Stimulated activated naive CD4-positive, alpha-beta T cell (primary cell): Measurements from ENCODE around the gene RETREG3.
A peak's percentile ranks its signal among the peaks of the same experiment; 100 is the strongest.
"Not testable (repeated sequence)": the region's sequence is repeated elsewhere in the genome, so short reads cannot be mapped to it uniquely, and the experiment has no call there.

Experiments
- DNase-seq, 6 experiments: peaks; one replicate each; lab custom pipeline; 2025; lab: John Stamatoyannopoulos, UW

RETREG3 gene

GRCh38 chr17:42571435-42572225, 37.5 kb downstream of the RETREG3 start:
- no peak for DNase-seq

GRCh38 chr17:42568341-42569111, 40.6 kb downstream of the RETREG3 start:
- no peak for DNase-seq

DNA sequence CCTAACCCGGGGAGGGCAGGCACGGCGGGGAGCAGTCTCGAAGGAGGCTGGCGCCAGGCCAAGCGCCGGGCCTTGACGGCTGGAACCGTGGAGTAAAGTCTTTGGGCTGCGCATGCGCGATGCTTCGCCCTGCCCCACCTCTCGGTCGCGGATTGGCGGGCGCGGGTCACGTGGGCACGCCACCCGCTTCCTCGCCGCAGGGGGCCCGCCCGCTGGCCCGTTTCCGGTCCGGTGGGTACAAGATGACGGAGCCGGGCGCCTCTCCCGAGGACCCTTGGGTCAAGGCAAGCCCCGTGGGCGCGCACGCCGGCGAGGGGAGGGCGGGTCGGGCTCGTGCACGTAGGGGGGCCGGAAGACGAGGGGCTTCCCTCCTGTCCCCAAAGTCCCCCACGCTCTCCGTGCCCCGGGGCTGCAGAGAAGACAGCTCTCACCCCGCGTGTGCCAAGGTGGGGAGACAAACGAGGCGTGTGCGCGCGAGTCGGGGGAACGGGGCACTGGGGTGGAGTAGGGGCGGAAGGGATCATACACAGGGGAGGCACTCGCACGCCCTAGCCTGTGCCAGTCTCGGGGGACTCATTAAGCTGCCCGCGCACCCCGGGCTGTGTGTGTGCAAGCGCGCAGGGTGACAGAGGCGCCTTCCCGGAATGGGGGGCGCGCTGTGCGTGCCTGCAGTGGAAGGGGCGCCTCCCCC, 42.1 kb downstream of the RETREG3 start, which contains the start of gene MLX:
Gene MLX (plus strand): TSS at position 218 of the 691 bp plus-strand sequence. CDS start 25 bp downstream, at position 243.
- DNase-seq, result peak; percentile 80 to 92 (median 90)

- no peak for DNase-seq
These were observed 42.8 kb downstream of the RETREG3 start for GRCh38 chr17:42566215-42566882.

- DNase-seq, result no peak
These were observed 43.5 kb downstream of the RETREG3 start for GRCh38 chr17:42565523-42566214.

DNA sequence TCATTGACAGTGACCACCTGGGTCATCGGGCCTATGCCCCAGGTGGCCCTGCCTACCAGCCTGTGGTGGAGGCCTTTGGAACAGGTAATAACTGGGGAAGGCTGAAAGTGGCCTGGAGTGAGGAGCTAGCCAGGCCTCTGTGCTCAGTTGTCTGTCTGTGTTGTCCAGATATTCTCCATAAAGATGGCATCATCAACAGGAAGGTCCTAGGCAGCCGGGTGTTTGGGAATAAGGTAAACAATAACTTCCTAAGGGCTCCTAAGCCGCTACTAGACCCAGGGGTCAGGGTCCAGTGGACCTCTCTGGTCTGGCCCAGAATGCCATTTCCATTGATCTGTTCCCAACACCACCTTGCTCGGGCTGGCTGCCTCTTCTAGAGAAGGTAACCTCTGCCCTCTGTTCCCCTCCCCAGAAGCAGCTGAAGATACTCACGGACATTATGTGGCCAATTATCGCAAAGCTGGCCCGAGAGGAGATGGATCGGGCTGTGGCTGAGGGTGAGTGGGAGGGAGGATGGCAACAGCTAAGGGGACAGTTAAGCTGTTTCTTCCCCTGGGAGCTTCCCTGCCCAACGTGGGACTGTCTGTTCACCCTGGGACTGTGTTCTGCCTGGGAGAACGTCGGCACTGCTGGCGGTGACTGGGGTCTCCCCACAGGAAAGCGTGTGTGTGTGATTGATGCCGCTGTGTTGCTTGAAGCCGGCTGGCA, 44.2 kb downstream of the RETREG3 start:
- no peak for DNase-seq

GRCh38 chr17:42563950-42564349, 45.2 kb downstream of the RETREG3 start:
- DNase-seq, result no peak

DNA sequence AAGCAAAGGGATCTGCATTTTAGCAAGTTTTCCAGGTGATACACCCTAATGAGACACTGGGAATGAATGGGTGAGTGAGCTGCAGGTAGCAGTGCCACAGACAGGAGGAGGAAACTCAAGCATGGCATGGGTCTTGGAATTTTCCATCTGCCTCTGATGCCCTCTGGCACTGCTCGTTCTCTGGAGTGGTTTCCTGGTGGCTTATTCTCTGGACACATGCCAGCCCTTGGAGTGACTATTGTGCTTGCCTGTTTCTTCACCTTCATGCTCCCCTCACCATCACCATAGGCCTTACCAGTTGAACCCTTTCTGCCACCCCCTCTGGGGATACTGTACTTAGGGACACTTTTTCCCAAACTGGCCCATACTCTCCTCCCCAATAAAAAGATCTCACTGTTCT, 45.6 kb downstream of the RETREG3 start:
- peak in 1 of 6 experiments; percentile 8 for DNase-seq

DNA sequence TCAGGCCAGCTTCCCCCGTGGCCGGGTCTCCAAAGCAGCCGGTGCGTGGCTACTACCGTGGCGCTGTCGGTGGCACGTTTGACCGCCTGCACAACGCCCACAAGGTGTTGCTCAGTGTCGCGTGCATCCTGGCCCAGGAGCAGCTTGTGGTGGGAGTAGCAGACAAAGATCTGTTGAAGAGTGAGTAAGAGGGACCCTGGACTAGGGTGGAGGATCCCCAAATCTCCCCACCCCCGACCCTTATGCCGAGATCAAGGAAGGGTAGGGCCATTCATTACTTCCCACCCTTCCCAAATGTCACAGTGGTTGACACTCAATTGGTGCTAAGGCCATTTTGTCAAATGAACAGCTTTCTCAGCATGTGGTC, 46.0 kb downstream of the RETREG3 start:
- no peak for DNase-seq

DNA sequence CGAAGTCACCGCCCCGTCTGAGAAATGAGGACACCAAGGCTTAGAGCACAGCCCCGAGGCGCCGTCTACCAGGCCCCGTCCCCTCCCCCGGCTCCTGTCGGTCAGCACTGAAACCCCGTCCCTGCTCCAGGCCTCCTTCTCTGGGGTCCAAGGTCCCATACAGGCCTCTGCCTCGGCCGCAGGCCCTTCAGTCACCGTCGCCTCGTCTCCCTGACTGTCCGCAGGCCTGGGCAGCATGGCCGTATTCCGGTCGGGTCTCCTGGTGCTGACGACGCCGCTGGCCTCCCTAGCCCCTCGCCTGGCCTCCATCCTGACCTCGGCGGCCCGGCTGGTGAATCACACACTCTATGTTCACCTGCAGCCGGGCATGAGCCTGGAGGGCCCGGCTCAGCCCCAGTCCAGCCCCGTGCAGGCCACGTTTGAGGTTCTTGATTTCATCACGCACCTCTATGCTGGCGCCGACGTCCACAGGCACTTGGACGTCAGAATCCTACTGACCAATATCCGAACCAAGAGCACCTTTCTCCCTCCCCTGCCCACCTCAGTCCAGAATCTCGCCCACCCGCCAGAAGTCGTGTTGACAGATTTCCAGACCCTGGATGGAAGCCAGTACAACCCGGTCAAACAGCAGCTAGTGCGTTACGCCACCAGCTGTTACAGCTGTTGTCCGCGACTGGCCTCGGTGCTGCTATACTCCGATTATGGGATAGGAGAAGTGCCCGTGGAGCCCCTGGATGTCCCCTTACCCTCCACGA, 46.6 kb downstream of the RETREG3 start:
- no peak for DNase-seq

DNA sequence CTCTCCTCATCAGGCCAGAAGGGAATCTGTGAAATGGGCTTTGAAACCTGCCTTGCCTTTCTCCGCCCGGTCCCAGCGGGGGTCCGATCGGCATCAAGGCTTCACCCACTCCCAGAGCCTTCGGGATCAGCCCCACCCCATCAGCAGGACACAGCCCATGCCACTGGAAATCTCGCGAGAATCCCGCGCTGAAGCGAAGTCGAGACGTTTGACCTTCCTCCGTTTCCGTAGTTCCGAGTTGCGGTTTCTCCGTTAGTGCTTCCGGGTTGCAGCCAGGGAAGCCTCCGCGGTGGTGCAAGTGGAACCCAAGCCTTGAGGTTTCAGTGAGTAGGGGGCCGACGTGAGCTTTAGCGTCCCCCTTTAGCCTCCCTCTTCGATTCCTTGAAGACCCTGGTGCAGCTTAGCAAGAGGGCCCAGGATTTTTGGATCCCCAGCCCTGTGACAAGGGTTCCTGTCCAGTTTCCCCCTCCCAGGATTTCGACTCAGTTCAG, 47.2 kb downstream of the RETREG3 start, which contains the start of gene COASY:
Gene COASY (plus strand): TSS at position 252 of the 491 bp plus-strand sequence. CDS start 475 bp downstream, outside the sequence.
- DNase-seq, result peak; percentile 81 to 92 (median 84)

DNA sequence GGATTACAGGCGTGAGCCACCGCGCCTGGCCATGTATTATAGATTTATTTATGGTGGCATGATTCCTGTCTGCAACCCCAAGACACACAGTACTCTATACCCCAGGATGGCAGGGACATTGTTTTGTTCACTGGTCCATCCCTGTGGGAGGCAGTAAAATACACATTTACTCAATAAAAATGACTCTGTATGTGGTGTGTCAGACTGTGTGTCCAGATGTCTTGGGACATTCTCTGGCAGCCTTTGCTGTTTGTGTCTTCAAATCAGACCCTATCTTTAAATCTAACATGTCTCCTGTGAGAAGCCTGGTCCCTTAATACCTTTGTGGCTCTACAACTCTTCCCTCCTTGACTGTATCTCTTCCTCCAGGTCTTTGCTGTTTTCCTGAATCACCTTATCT, 48.9 kb downstream of the RETREG3 start:
- no peak for DNase-seq

- no peak for DNase-seq
These were observed 50.1 kb downstream of the RETREG3 start for GRCh38 chr17:42559075-42559474.

GRCh38 chr17:42555961-42556617, 53.1 kb downstream of the RETREG3 start:
- not testable (repeated sequence) for DNase-seq

GRCh38 chr17:42555122-42555622, 54.0 kb downstream of the RETREG3 start:
- DNase-seq, result no peak

GRCh38 chr17:42554250-42555121, 54.7 kb downstream of the RETREG3 start:
- DNase-seq, result peak; percentile 53 to 70 (median 64)

DNA sequence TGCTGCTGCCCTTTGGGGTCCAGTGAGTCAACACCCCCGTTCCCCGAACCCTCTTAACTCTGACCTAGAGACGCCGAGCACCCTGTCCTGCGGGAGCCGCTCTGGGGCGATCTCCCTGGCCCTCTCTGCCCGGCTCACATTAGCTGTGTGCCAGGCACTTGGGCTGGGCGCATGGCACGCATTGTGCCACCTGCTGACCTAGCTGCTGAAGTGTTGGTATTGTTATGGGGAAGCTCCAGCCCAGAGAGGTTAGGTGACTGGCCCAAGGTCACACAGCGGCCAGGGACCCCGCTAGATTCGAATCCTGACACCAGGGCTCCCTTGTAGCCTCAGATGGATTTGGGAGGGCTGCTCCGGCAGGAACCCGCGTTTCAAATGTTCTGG, 55.3 kb downstream of the RETREG3 start:
- peak in 1 of 6 experiments; percentile 44 for DNase-seq
